Measurements from ENCODE around the gene ZFHX3. TPM values are rescaled to one million over a fixed set of nuclear protein-coding genes. Genes with fewer than 3 reads are reported as not detected.
A peak's percentile ranks its signal among the peaks of the same experiment; 100 is the strongest.

Gene ZFHX3
- total and polyA plus RNA-seq, 10 donors, result 0.47 to 18.5 (median 11.1) TPM

GRCh38 chr16:72948238-72948829 is 99.6 kb downstream of the ZFHX3 start:
- intact Hi-C loops (cut with DNase I; ENCODE audit: low total_unique reads), result no loop called here

GRCh38 chr16:72947379-72948237 is 100.3 kb downstream of the ZFHX3 start:
- DNase-seq, result peak; percentile 48
- WGBS, 5 donors, result 89 to 92% (median 91%) methylated on average over 26 of the region's 26 CpGs
- Histone ChIP-seq H3K9me3 (no peaks in the 10 kb centered on the region), H3K27me3 (replicated peaks in 1 of 7) (no peaks in the 10 kb centered on the region), H3K27ac (no peak overlapping the region), H3K4me3 (no peak overlapping the region), H3K4me1 (no peaks in the 10 kb centered on the region), H3K36me3 (peaks cover 0 to 28% (median 9%) of the 10 kb centered on the region in 6 donors)
- intact Hi-C loops (cut with DNase I; ENCODE audit: low total_unique reads), result no loop called here
- no peak for TF ChIP-seq POLR2A (IDR thresholded peaks at IDR 0.05)
- no peak for TF ChIP-seq POLR2AphosphoS5 (IDR thresholded peaks at IDR 0.05)
- TF ChIP-seq CTCF (IDR thresholded peaks at IDR 0.05 in 8 of 11, conservative IDR thresholded peaks at IDR 0.05 in 3 of 11), result no peak

More at GRCh38 chr16:72948238-72948829, 99.6 kb downstream of the ZFHX3 start:
- Histone ChIP-seq H3K9me3 (no peaks in the 10 kb centered on the region), H3K27me3 (replicated peaks in 1 of 7) (no peaks in the 10 kb centered on the region), H3K4me1 (no peaks in the 10 kb centered on the region), H3K27ac (no peak overlapping the region), H3K4me3 (no peak overlapping the region), H3K36me3 (peaks cover 0 to 28% (median 9%) of the 10 kb centered on the region in 6 donors)
- DNase-seq, result peak; percentile 34
- 84 to 91% (median 89%) methylated on average over 17 of the region's 17 CpGs for WGBS, 5 donors
- no peak for TF ChIP-seq CTCF (IDR thresholded peaks at IDR 0.05 in 8 of 11, conservative IDR thresholded peaks at IDR 0.05 in 3 of 11)
- TF ChIP-seq POLR2A (IDR thresholded peaks at IDR 0.05), result no peak
- no peak for TF ChIP-seq POLR2AphosphoS5 (IDR thresholded peaks at IDR 0.05)

GRCh38 chr16:72946474-72947194 is 101.3 kb downstream of the ZFHX3 start:
- DNase-seq, result no peak
- intact Hi-C loops (cut with DNase I; ENCODE audit: low total_unique reads), result no loop called here
- Histone ChIP-seq H3K9me3 (no peaks in the 10 kb centered on the region), H3K27me3 (replicated peaks in 1 of 7) (no peaks in the 10 kb centered on the region), H3K36me3 (peaks cover 0 to 28% (median 9%) of the 10 kb centered on the region in 6 donors), H3K4me1 (no peaks in the 10 kb centered on the region), H3K4me3 (no peak overlapping the region), H3K27ac (no peak overlapping the region)
- 76 to 88% (median 86%) methylated on average over 14 to 15 of the region's 15 CpGs for WGBS, 5 donors
- TF ChIP-seq CTCF (IDR thresholded peaks at IDR 0.05 in 8 of 11, conservative IDR thresholded peaks at IDR 0.05 in 3 of 11) (no peak), POLR2AphosphoS5 (IDR thresholded peaks at IDR 0.05) (peak in 1 of 3 donors; percentile 9)
